ENCODE data around the gene SNX3.

The SNX3 gene

GRCh38 chr6:108179741-108180140, 81.1 kb downstream of the SNX3 start:
- H3K79me2 ChIP-seq (ENCODE audit: insufficient read depth, low read length), result no peaks in the 10 kb centered on the region
- H3K36me3 ChIP-seq (ENCODE audit: insufficient read depth, low read length), result no peaks in the 10 kb centered on the region
- H3K4me3 ChIP-seq (ENCODE audit: low read depth, low read length, poor library complexity, severe bottlenecking), result no peak overlapping the region
- H4K20me1 ChIP-seq (ENCODE audit: insufficient read depth, low read length), result no peaks in the 10 kb centered on the region
- no peak overlapping the region for H2AFZ ChIP-seq (ENCODE audit: low read length)
- no peak overlapping the region for H3K27ac ChIP-seq (ENCODE audit: low read depth, low read length, poor library complexity, severe bottlenecking)
- H3K9me3 ChIP-seq (ENCODE audit: low read length), result no peaks in the 10 kb centered on the region
- TF ChIP-seq EZH2 (IDR thresholded peaks at IDR 0.05; ENCODE audit: borderline replicate concordance, low read length) (no peak), CTCF (IDR thresholded peaks at IDR 0.05; ENCODE audit: low read length) (no peak)
- no peaks in the 10 kb centered on the region for H3F3A ChIP-seq (ENCODE audit: insufficient read depth, low read length)
- H3K9ac ChIP-seq (ENCODE audit: low read length), result no peak overlapping the region
- no peaks in the 10 kb centered on the region for H3K4me1 ChIP-seq (ENCODE audit: insufficient read depth, low read length, severe bottlenecking)
- no peak overlapping the region for H3K4me2 ChIP-seq (ENCODE audit: low read length)
- H3K9me2 ChIP-seq (ENCODE audit: low read depth, low read length), result no peaks in the 10 kb centered on the region
- H3K27me3 ChIP-seq (ENCODE audit: insufficient read depth, low read length), result 0 out of 2 replicates have a peak, but pooled peaks cover 3% of the 10 kb centered on the region

GRCh38 chr6:108176281-108177089, 84.4 kb downstream of the SNX3 start:
- H3K9me3 ChIP-seq (ENCODE audit: low read length), result no peaks in the 10 kb centered on the region
- no peak overlapping the region for H2AFZ ChIP-seq (ENCODE audit: low read length)
- H4K20me1 ChIP-seq (ENCODE audit: insufficient read depth, low read length), result no peaks in the 10 kb centered on the region
- H3K4me2 ChIP-seq (ENCODE audit: low read length), result no peak overlapping the region
- H3F3A ChIP-seq (ENCODE audit: insufficient read depth, low read length), result no peaks in the 10 kb centered on the region
- TF ChIP-seq EZH2 (IDR thresholded peaks at IDR 0.05; ENCODE audit: borderline replicate concordance, low read length), result no peak
- no peak for TF ChIP-seq CTCF (IDR thresholded peaks at IDR 0.05; ENCODE audit: low read length)
- no peak overlapping the region for H3K4me3 ChIP-seq (ENCODE audit: low read depth, low read length, poor library complexity, severe bottlenecking)
- H3K27ac ChIP-seq (ENCODE audit: low read depth, low read length, poor library complexity, severe bottlenecking), result no peak overlapping the region
- H3K27me3 ChIP-seq (ENCODE audit: insufficient read depth, low read length), result no peaks in the 10 kb centered on the region
- no peaks in the 10 kb centered on the region for H3K4me1 ChIP-seq (ENCODE audit: insufficient read depth, low read length, severe bottlenecking)
- H3K79me2 ChIP-seq (ENCODE audit: insufficient read depth, low read length), result no peaks in the 10 kb centered on the region
- no peaks in the 10 kb centered on the region for H3K36me3 ChIP-seq (ENCODE audit: insufficient read depth, low read length)
- no peaks in the 10 kb centered on the region for H3K9me2 ChIP-seq (ENCODE audit: low read depth, low read length)
- H3K9ac ChIP-seq (ENCODE audit: low read length), result no peak overlapping the region

GRCh38 chr6:108175592-108176279, 85.1 kb downstream of the SNX3 start:
- H3K9me3 ChIP-seq (ENCODE audit: low read length), result no peaks in the 10 kb centered on the region
- H2AFZ ChIP-seq (ENCODE audit: low read length), result no peak overlapping the region
- H3K27me3 ChIP-seq (ENCODE audit: insufficient read depth, low read length), result no peaks in the 10 kb centered on the region
- no peak overlapping the region for H3K27ac ChIP-seq (ENCODE audit: low read depth, low read length, poor library complexity, severe bottlenecking)
- no peak overlapping the region for H3K4me2 ChIP-seq (ENCODE audit: low read length)
- H3K9ac ChIP-seq (ENCODE audit: low read length), result no peak overlapping the region
- no peaks in the 10 kb centered on the region for H4K20me1 ChIP-seq (ENCODE audit: insufficient read depth, low read length)
- peak; percentile 33; the same call in 1 of the 2 replicates for TF ChIP-seq CTCF (IDR thresholded peaks at IDR 0.05; ENCODE audit: low read length)
- TF ChIP-seq EZH2 (IDR thresholded peaks at IDR 0.05; ENCODE audit: borderline replicate concordance, low read length), result no peak
- no peak overlapping the region for H3K4me3 ChIP-seq (ENCODE audit: low read depth, low read length, poor library complexity, severe bottlenecking)
- H3F3A ChIP-seq (ENCODE audit: insufficient read depth, low read length), result no peaks in the 10 kb centered on the region
- H3K36me3 ChIP-seq (ENCODE audit: insufficient read depth, low read length), result no peaks in the 10 kb centered on the region
- no peaks in the 10 kb centered on the region for H3K4me1 ChIP-seq (ENCODE audit: insufficient read depth, low read length, severe bottlenecking)
- H3K9me2 ChIP-seq (ENCODE audit: low read depth, low read length), result no peaks in the 10 kb centered on the region
- H3K79me2 ChIP-seq (ENCODE audit: insufficient read depth, low read length), result no peaks in the 10 kb centered on the region

Data from OCI-LY1 (cell line).